SK-N-SH (cell line): ENCODE measurements around the gene ORC4.
A peak's percentile ranks its signal among the peaks of the same experiment; 100 is the strongest.

Experiments
- EP300 ChIP-seq, 2 experiments: IDR thresholded peaks; 2 replicates each; pipeline versions ENCODE4 v1.4.0 to v1.6.1; 2012; ENCODE audit warnings: borderline replicate concordance in 1 of 2, low read depth in 1 of 2, low read length in 1 of 2
- GABPA ChIP-seq: IDR thresholded peaks from 2 replicates; pipeline ENCODE4 v1.4.0; 2012; ENCODE audit warnings: low read depth, mild to moderate bottlenecking
- GATA2 ChIP-seq: sonication (generic); formaldehyde crosslinking; IDR thresholded peaks from 2 replicates; pipeline ENCODE4 v1.5.0; 2020; ENCODE audit warnings: mild to moderate bottlenecking, missing genetic modification reagents
- RCOR1 ChIP-seq: fragments of 150-350 bp; IDR thresholded peaks from 2 replicates; pipeline ENCODE4 v1.6.1; 2017; ENCODE audit warnings: antibody characterized with exemption, low read length
- SIN3A ChIP-seq: IDR thresholded peaks from 2 replicates; pipeline ENCODE4 v1.6.1; 2012; ENCODE audit warnings: low read depth, mild to moderate bottlenecking, low read length, moderate library complexity, borderline replicate concordance
- TAF1 ChIP-seq: IDR thresholded peaks from 2 replicates; pipeline ENCODE4 v1.6.1; 2012; ENCODE audit warnings: low read depth, mild to moderate bottlenecking, low read length, moderate library complexity, borderline replicate concordance
- TCF12 ChIP-seq: IDR thresholded peaks from 2 replicates; pipeline ENCODE4 v1.4.0; 2012
- USF2 ChIP-seq: fragments of 150-350 bp; IDR thresholded peaks from 2 replicates; pipeline ENCODE4 v1.6.1; 2017; ENCODE audit warnings: antibody characterized with exemption, low read length, low read depth, borderline replicate concordance
- YY1 ChIP-seq: IDR thresholded peaks from 2 replicates; pipeline ENCODE4 v1.4.0; 2012; ENCODE audit warnings: low read depth, mild to moderate bottlenecking
- TF ChIP-seq, protein P1 (sequence below): fragments of 200-600 bp; sonication (generic); IDR thresholded peaks from 2 replicates; pipeline ENCODE4 v1.6.1; 2017; ENCODE audit warnings: antibody characterized with exemption, mild to moderate bottlenecking, moderate library complexity
- TF ChIP-seq, protein P2 (sequence below): IDR thresholded peaks from 2 replicates; pipeline ENCODE4 v1.4.0; 2012; ENCODE audit warnings: low read depth
- TF ChIP-seq, protein P3 (sequence below): fragments of 150-350 bp; IDR thresholded peaks from 2 replicates; pipeline ENCODE4 v1.6.1; 2016; ENCODE audit warnings: mild to moderate bottlenecking, low read depth, low read length

DNA sequence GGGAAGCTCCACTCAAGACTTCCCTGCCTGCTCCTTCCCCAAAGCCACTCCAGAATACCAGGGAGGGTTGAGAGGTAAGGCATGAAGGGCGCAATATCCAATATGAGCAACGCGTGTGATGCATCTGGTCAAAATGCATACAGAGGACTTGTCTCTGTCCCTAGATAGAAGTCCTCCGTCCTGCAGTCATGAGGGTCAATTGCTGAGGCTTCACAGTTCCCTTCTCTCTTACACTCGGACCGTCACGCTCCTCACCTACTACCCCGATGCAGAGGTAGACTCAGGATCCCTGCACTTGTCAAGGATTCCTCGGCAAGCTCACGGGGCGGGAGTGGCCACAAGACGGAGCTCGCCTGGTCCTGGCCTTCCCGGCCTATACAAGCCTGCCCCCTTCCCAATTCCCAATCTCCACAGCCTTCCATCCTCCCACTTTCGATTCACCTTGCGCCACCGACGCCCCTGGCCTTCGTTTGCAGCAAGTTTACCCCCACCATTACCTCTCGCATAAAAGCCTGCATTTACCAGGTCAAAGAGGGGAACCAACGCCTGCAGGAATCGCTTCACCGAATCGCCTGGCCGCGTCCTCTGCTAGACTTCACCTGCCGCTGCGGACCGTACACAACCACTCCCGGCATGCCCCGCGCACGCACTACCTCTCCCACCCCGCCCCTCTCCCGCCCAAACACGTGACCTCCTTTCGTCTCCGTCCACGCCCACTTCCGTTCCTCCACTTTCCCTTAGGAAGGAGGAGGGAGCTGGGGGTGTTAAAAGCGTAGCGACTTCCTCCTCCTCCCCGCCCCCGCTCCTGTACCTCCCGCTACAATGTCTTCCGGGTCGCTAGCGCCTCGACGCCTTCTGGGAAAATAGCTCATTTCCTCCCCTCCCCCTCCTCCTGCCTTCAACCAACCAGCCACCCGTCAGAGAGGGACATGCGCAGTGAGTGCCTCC, at the start of gene ORC4:
- TF ChIP-seq, protein P1, sequence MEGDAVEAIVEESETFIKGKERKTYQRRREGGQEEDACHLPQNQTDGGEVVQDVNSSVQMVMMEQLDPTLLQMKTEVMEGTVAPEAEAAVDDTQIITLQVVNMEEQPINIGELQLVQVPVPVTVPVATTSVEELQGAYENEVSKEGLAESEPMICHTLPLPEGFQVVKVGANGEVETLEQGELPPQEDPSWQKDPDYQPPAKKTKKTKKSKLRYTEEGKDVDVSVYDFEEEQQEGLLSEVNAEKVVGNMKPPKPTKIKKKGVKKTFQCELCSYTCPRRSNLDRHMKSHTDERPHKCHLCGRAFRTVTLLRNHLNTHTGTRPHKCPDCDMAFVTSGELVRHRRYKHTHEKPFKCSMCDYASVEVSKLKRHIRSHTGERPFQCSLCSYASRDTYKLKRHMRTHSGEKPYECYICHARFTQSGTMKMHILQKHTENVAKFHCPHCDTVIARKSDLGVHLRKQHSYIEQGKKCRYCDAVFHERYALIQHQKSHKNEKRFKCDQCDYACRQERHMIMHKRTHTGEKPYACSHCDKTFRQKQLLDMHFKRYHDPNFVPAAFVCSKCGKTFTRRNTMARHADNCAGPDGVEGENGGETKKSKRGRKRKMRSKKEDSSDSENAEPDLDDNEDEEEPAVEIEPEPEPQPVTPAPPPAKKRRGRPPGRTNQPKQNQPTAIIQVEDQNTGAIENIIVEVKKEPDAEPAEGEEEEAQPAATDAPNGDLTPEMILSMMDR: peak; percentile 60
- TF ChIP-seq USF2: peak; percentile 64
- TF ChIP-seq GATA2: no peak; the same call in 1 of the 2 replicates
- TF ChIP-seq RCOR1: no peak
- no peak for TF ChIP-seq YY1
- peak in 1 of 2 experiments; percentile 50; a peak in 2 of 4 replicates for TF ChIP-seq EP300 (IDR thresholded peaks at IDR 0.05; ENCODE audit: borderline replicate concordance in 1 of 2, low read depth in 1 of 2, low read length in 1 of 2)
- TF ChIP-seq, protein P2, sequence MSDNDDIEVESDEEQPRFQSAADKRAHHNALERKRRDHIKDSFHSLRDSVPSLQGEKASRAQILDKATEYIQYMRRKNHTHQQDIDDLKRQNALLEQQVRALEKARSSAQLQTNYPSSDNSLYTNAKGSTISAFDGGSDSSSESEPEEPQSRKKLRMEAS: peak; percentile 66
- peak; percentile 93 for TF ChIP-seq GABPA
- TF ChIP-seq, protein P3, sequence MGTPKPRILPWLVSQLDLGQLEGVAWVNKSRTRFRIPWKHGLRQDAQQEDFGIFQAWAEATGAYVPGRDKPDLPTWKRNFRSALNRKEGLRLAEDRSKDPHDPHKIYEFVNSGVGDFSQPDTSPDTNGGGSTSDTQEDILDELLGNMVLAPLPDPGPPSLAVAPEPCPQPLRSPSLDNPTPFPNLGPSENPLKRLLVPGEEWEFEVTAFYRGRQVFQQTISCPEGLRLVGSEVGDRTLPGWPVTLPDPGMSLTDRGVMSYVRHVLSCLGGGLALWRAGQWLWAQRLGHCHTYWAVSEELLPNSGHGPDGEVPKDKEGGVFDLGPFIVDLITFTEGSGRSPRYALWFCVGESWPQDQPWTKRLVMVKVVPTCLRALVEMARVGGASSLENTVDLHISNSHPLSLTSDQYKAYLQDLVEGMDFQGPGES: no peak
- TF ChIP-seq SIN3A: peak; percentile 61; the same call in 1 of the 2 replicates
- peak; percentile 46; the same call in 1 of the 2 replicates for TF ChIP-seq TAF1
- peak; percentile 62 for TF ChIP-seq TCF12
